ENCODE measurements around the gene FOS. TPM values are rescaled to one million over a fixed set of nuclear protein-coding genes. Genes with fewer than 3 reads are reported as not detected.

The FOS gene
- total and polyA plus RNA-seq, 2 of the 8 experiments (the other 6 are each of a cell fraction or from before 2014, with no cell fraction given): 50.2 to 51.8 TPM

DNA sequence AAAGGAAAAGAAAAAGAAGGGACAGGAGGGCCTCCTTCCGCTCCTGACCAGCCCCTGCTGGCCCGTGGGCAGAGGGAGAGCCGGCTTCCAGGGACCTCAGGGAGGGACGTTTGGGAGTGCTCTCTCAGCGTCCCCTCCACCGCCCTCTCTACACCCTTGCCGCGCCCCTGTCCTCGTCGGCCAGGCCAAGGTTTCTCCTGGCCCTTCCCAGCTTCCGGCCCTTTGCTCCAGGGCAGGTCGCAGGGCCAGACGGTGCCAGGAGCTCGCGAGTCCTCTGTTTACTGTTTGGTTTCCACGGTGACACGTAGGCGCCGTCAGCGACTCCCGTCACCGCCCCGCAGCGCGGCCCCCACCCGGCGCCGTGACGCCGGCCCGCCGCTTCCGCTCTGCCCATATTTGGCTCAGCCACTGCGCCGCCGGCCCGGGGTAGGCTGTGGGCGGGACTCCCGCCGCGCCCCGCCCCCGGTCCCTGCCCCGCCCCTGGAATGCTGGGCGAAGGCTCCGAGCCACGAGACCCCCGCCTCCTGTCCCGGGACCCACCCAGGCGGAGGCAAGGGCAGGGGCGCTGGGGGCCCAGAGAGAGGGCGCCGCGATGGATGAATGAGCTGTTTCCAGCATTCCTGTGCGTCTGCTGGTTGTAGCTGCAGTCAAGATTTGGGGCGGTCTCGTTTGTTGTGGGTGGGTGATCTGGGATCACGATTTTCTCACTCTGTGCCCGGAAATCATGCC lies 15.5 kb downstream of the FOS start (continued):
- TF ChIP-seq, protein P1, sequence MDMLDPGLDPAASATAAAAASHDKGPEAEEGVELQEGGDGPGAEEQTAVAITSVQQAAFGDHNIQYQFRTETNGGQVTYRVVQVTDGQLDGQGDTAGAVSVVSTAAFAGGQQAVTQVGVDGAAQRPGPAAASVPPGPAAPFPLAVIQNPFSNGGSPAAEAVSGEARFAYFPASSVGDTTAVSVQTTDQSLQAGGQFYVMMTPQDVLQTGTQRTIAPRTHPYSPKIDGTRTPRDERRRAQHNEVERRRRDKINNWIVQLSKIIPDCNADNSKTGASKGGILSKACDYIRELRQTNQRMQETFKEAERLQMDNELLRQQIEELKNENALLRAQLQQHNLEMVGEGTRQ (IDR thresholded peaks at IDR 0.05; ENCODE audit: low read length): no peak
- TF ChIP-seq TCF12 (IDR thresholded peaks at IDR 0.05; ENCODE audit: low read depth, low read length) (0 out of 2 replicates have a peak, but pooled peaks have one; percentile 8), TEAD4 (IDR thresholded peaks at IDR 0.05; ENCODE audit: low read depth, low read length) (peak; percentile 83), SP1 (IDR thresholded peaks at IDR 0.05; ENCODE audit: low read depth, low read length) (0 out of 2 replicates have a peak, but pooled peaks have one; percentile 44), ATF2 (IDR thresholded peaks at IDR 0.05; ENCODE audit: low read length) (0 out of 2 replicates have a peak, but pooled peaks have one; percentile 21), GTF2F1 (IDR thresholded peaks at IDR 0.05; ENCODE audit: borderline replicate concordance, low read depth, low read length) (peak; percentile 75), BRCA1 (IDR thresholded peaks at IDR 0.05; ENCODE audit: low read depth, low read length) (no peak), RXRA (IDR thresholded peaks at IDR 0.05; ENCODE audit: insufficient read depth, low read depth, low read length) (no peak), CTCF (IDR thresholded peaks at IDR 0.05; ENCODE audit: control extremely low read depth in 1 of 3, insufficient read depth in 1 of 3, low read depth in 1 of 3, low read length in 3 of 3) (0 out of 4 replicates have a peak, but pooled peaks of 1 of the 3 experiments have one; percentile 0), JUND (IDR thresholded peaks at IDR 0.05; ENCODE audit: low read length) (no peak)
